H1 (cell line): ENCODE results near the gene RBMS1. TPM values are rescaled to one million over a fixed set of nuclear protein-coding genes. Genes with fewer than 3 reads are reported as not detected.

ENCODE experiments used
- CTCF ChIA-PET: fragments of 300-600 bp; sonication (Branson Sonifier 250); formaldehyde crosslinking; loops from one replicate; lab custom pipeline; 2021; ENCODE audit not compliant: partially characterized antibody; lab: Charles Lee
- POLR2A ChIA-PET: fragments of 300-600 bp; sonication (Branson Sonifier 250); formaldehyde crosslinking; loops from one replicate; lab custom pipeline; 2021; ENCODE audit warnings: inconsistent platforms; ENCODE audit not compliant: partially characterized antibody; lab: Charles Lee
- DNase-seq, 2 experiments: peaks; one replicate each; pipeline versions ENCODE4 v3.0.0 to v3.0.0-alpha.2; 2010 to 2022; ENCODE audit warnings: low spot score in 2 of 2, low read depth in 1 of 2, mixed read lengths in 1 of 2
- FAIRE-seq: peaks from 2 replicates; lab custom pipeline; 2011; peaks lifted over from hg19 to GRCh38; lab: Jason Lieb, UNC
- H2AFZ ChIP-seq: 2 replicates; pipeline ENCODE4 v1.8.1; 2012; ENCODE audit warnings: low read length, inconsistent platforms
- H2AK5ac ChIP-seq: 2 replicates; pipeline ENCODE4 v1.6.1; 2013; ENCODE audit warnings: low read depth, low read length
- H2BK120ac ChIP-seq: replicated peaks from 2 replicates; pipeline ENCODE3; 2013; ENCODE audit warnings: low read depth, low read length, inconsistent platforms
- H2BK12ac ChIP-seq: 2 replicates; pipeline ENCODE4 v1.6.1; 2013; ENCODE audit warnings: low read depth, low read length
- H2BK15ac ChIP-seq: 2 replicates; pipeline ENCODE4 v1.6.1; 2013; ENCODE audit warnings: low read length
- H2BK20ac ChIP-seq: 2 replicates; pipeline ENCODE4 v1.6.1; 2013; ENCODE audit warnings: low read length
- H2BK5ac ChIP-seq: 2 replicates; pipeline ENCODE4 v1.6.1; 2013; ENCODE audit warnings: low read depth, low read length
- H3K14ac ChIP-seq: 2 replicates; pipeline ENCODE4 v1.6.1; 2013; ENCODE audit warnings: inconsistent platforms; ENCODE audit not compliant: insufficient read length
- H3K18ac ChIP-seq: 2 replicates; pipeline ENCODE4 v1.6.1; 2013; ENCODE audit warnings: low read length; ENCODE audit errors: extremely low read depth
- H3K23ac ChIP-seq: 2 replicates; pipeline ENCODE4 v1.6.1; 2013; ENCODE audit warnings: inconsistent platforms; ENCODE audit not compliant: insufficient read length
- H3K23me2 ChIP-seq: 2 replicates; pipeline ENCODE4 v1.6.1; 2013; ENCODE audit warnings: low read depth, low read length
- H3K27ac ChIP-seq: 2 replicates; pipeline ENCODE4 v1.6.1; 2011; ENCODE audit warnings: low read depth, low read length, inconsistent platforms
- H3K27me3 ChIP-seq, 4 experiments: replicated peaks in 1 of 4; 1 replicate in 1 of 4; 2 replicates in 3 of 4; pipeline versions ENCODE4 v1.6.1 to v1.8.1; 2011 to 2013; ENCODE audit warnings: low read length in 3 of 4, mild to moderate bottlenecking in 3 of 4, inconsistent platforms in 2 of 4, mixed read lengths in 2 of 4, moderate library complexity in 1 of 4; ENCODE audit not compliant: control insufficient read depth in 3 of 4, insufficient read depth in 3 of 4; ENCODE audit errors: extremely low read depth in 1 of 4
- H3K36me3 ChIP-seq, 4 experiments: 2 replicates each; pipeline versions ENCODE4 v1.6.1 to v1.8.1; 2011 to 2013; ENCODE audit warnings: mild to moderate bottlenecking in 4 of 4, low read length in 3 of 4, moderate library complexity in 2 of 4, control low read depth in 1 of 4, inconsistent platforms in 1 of 4; ENCODE audit not compliant: insufficient read depth in 4 of 4, control insufficient read depth in 2 of 4
- H3K4ac ChIP-seq: replicated peaks from 2 replicates; pipeline ENCODE3; 2013; ENCODE audit warnings: low read length, low read depth, mixed read lengths, inconsistent platforms; ENCODE audit not compliant: insufficient read length
- H3K4me1 ChIP-seq, 4 experiments: replicated peaks in 1 of 4; 1 replicate in 1 of 4; 2 replicates in 3 of 4; pipeline versions ENCODE4 v1.6.1 to v1.8.1; 2011 to 2013; ENCODE audit warnings: low read length in 3 of 4, inconsistent platforms in 2 of 4, mixed read lengths in 1 of 4; ENCODE audit not compliant: insufficient read depth in 4 of 4, control insufficient read depth in 3 of 4
- H3K4me2 ChIP-seq, 2 experiments: 2 replicates each; pipeline versions ENCODE4 v1.6.1 to v1.8.1; 2011 to 2013; ENCODE audit warnings: low read depth in 2 of 2, low read length in 2 of 2, control low read depth in 1 of 2, inconsistent platforms in 1 of 2, mild to moderate bottlenecking in 1 of 2; ENCODE audit not compliant: insufficient read depth in 1 of 2
- H3K4me3 ChIP-seq, 4 experiments: fragments of 200-600, 300-600 bp in 1 of 4; sonication (generic), shearing (Covaris generic), sonication (Bioruptor Twin) in 1 of 4; 2 replicates each; pipeline versions ENCODE4 v1.5.1 to v1.8.1; 2011 to 2016; ENCODE audit warnings: low read length in 4 of 4, low read depth in 3 of 4, control low read depth in 2 of 4, inconsistent platforms in 2 of 4, mild to moderate bottlenecking in 2 of 4, mixed read lengths in 1 of 4, moderate library complexity in 1 of 4; ENCODE audit not compliant: insufficient read depth in 2 of 4; ENCODE audit errors: extremely low read depth in 1 of 4
- H3K56ac ChIP-seq: replicated peaks from 2 replicates; pipeline ENCODE3; 2013; ENCODE audit warnings: low read depth, mild to moderate bottlenecking, mixed read lengths, low read length, inconsistent platforms; ENCODE audit not compliant: insufficient read length
- H3K79me1 ChIP-seq: 2 replicates; pipeline ENCODE4 v1.6.1; 2013; ENCODE audit warnings: low read depth, low read length, control low read depth
- H3K79me2 ChIP-seq, 2 experiments: 2 replicates each; pipeline versions ENCODE4 v1.6.1 to v1.8.1; 2012 to 2013; ENCODE audit warnings: low read length in 2 of 2, mild to moderate bottlenecking in 2 of 2, inconsistent platforms in 1 of 2; ENCODE audit not compliant: insufficient read depth in 2 of 2, control insufficient read depth in 1 of 2
- H3K9ac ChIP-seq, 4 experiments: replicated peaks in 1 of 4; 1 replicate in 1 of 4; 2 replicates in 3 of 4; pipeline versions ENCODE4 v1.6.1 to v1.8.1; 2011 to 2013; ENCODE audit warnings: low read depth in 3 of 4, low read length in 3 of 4, control low read depth in 2 of 4, mild to moderate bottlenecking in 2 of 4, moderate library complexity in 2 of 4, inconsistent platforms in 1 of 4; ENCODE audit errors: extremely low read depth in 1 of 4
- H3K9me3 ChIP-seq, 2 experiments: 2 replicates each; pipeline versions ENCODE4 v1.6.1 to v1.8.1; 2012 to 2013; ENCODE audit warnings: mild to moderate bottlenecking in 2 of 2, moderate library complexity in 2 of 2, control low read depth in 1 of 2, inconsistent platforms in 1 of 2, low read depth in 1 of 2, low read length in 1 of 2, mixed read lengths in 1 of 2; ENCODE audit not compliant: insufficient read depth in 2 of 2
- H4K20me1 ChIP-seq, 2 experiments: replicated peaks in 1 of 2; 2 replicates each; pipeline versions ENCODE3 to v1.8.1; 2011 to 2013; ENCODE audit warnings: inconsistent platforms in 2 of 2, low read length in 2 of 2, mild to moderate bottlenecking in 1 of 2; ENCODE audit not compliant: insufficient read depth in 2 of 2, control insufficient read depth in 1 of 2
- H4K5ac ChIP-seq: 2 replicates; pipeline ENCODE4 v1.6.1; 2013; ENCODE audit warnings: low read length, low read depth, mixed read lengths, inconsistent platforms; ENCODE audit not compliant: insufficient read length
- H4K8ac ChIP-seq: 2 replicates; pipeline ENCODE4 v1.8.0; 2013; ENCODE audit warnings: mild to moderate bottlenecking, moderate library complexity, low read length, inconsistent platforms; ENCODE audit not compliant: insufficient read depth; ENCODE audit errors: extremely low read depth
- H4K91ac ChIP-seq: replicated peaks from 2 replicates; pipeline ENCODE3; 2013; ENCODE audit warnings: low read length, mixed read lengths, inconsistent platforms; ENCODE audit not compliant: insufficient read length
- CHD2 ChIP-seq: IDR thresholded peaks from 2 replicates; pipeline ENCODE4 v1.6.1; 2012; ENCODE audit warnings: low read length, improper control_type of control experiment
- CREB1 ChIP-seq: IDR thresholded peaks from 2 replicates; pipeline ENCODE4 v1.6.1; 2012; ENCODE audit warnings: inconsistent platforms
- CTBP2 ChIP-seq: IDR thresholded peaks from 2 replicates; pipeline ENCODE4 v1.7.0; 2011; ENCODE audit warnings: borderline replicate concordance, mild to moderate bottlenecking, moderate library complexity, mixed read lengths, low read length; ENCODE audit not compliant: insufficient read depth, insufficient read length
- EP300 ChIP-seq, 2 experiments: IDR thresholded peaks; 1 replicate in 1 of 2; 2 replicates in 1 of 2; pipeline ENCODE4 v1.6.1; 2011 to 2012; ENCODE audit warnings: low read depth in 2 of 2, low read length in 2 of 2, mild to moderate bottlenecking in 2 of 2, borderline replicate concordance in 1 of 2, inconsistent platforms in 1 of 2, moderate library complexity in 1 of 2
- FOSL1 ChIP-seq: IDR thresholded peaks from 2 replicates; pipeline ENCODE4 v1.6.1; 2011; ENCODE audit warnings: mild to moderate bottlenecking, low read depth, low read length, moderate library complexity; ENCODE audit not compliant: insufficient read depth
- HDAC2 ChIP-seq, 2 experiments: fragments of 300-600 bp in 1 of 2; sonication (generic) in 1 of 2; IDR thresholded peaks; 2 replicates each; pipeline ENCODE4 v1.6.1; 2011 to 2012; ENCODE audit warnings: low read depth in 2 of 2, low read length in 2 of 2, mild to moderate bottlenecking in 2 of 2, moderate library complexity in 2 of 2, borderline replicate concordance in 1 of 2, inconsistent platforms in 1 of 2
- KDM5A ChIP-seq: fragments of 200-600 bp; IDR thresholded peaks from 2 replicates; pipeline ENCODE4 v1.7.1; 2012; ENCODE audit warnings: mild to moderate bottlenecking, low read length, inconsistent platforms, mixed read lengths
- PHF8 ChIP-seq: fragments of 200-600 bp; sonication (generic); conservative IDR thresholded peaks from 2 replicates; pipeline ENCODE4 v1.7.1; 2012; ENCODE audit warnings: low read depth, mild to moderate bottlenecking, inconsistent platforms, low read length, moderate library complexity
- POU5F1 ChIP-seq: IDR thresholded peaks from 2 replicates; pipeline ENCODE4 v1.6.1; 2011; ENCODE audit warnings: low read depth, mild to moderate bottlenecking, low read length, moderate library complexity
- RFX5 ChIP-seq: IDR thresholded peaks from 2 replicates; pipeline ENCODE4 v1.6.1; 2011; ENCODE audit warnings: low read depth, low read length, improper control_type of control experiment, borderline replicate concordance
- RXRA ChIP-seq: IDR thresholded peaks from 2 replicates; pipeline ENCODE4 v1.6.1; 2011; ENCODE audit warnings: low read depth, mild to moderate bottlenecking, low read length, moderate library complexity; ENCODE audit not compliant: insufficient read depth
- SIRT6 ChIP-seq: IDR thresholded peaks from one replicate; pipeline ENCODE4 v1.7.1; 2012; ENCODE audit warnings: low read length, inconsistent platforms
- SP4 ChIP-seq: IDR thresholded peaks from 2 replicates; pipeline ENCODE4 v1.6.1; 2012; ENCODE audit warnings: low read length, inconsistent platforms
- SUZ12 ChIP-seq: fragments of 200-600 bp; sonication (generic); IDR thresholded peaks from 2 replicates; pipeline ENCODE4 v1.6.1; 2012; ENCODE audit warnings: mild to moderate bottlenecking, inconsistent platforms, low read length, moderate library complexity, mixed read lengths
- TAF1 ChIP-seq: IDR thresholded peaks from 2 replicates; pipeline ENCODE4 v1.6.1; 2011; ENCODE audit warnings: mild to moderate bottlenecking, low read depth, low read length
- WGBS, 2 experiments: shearing (Covaris generic) in 1 of 2; methylation state at CpG; one replicate each; pipeline versions ENCODE4 v1.1.6 to v1.1.7; 2013 to 2015; ENCODE audit warnings: low lambda C conversion rate in 2 of 2, mixed read lengths in 2 of 2, inconsistent platforms in 1 of 2, low coverage in 1 of 2, missing lambda C conversion rate in 1 of 2; ENCODE audit not compliant: insufficient replicate concordance in 2 of 2, insufficient coverage in 1 of 2, insufficient read length in 1 of 2; ENCODE audit errors: extremely low coverage in 1 of 2, missing lambda C conversion rate in 1 of 2; 5-methylcytosine and 5-hydroxymethylcytosine counted together
- polyA plus RNA-seq, 7 experiments: library from polyadenylated mRNA; depleted of rRNA in 3 of 7; stranded (reverse) in 5 of 7; unstranded in 2 of 7; fragments of >200 nt in 5 of 7; fragments of 200-250 nt in 2 of 7; gene quantifications; 1 replicate in 5 of 7; 2 replicates in 1 of 7; 4 replicates in 1 of 7; pipeline versions ENCODE4 v1.2.1 to v1.2.3, GENCODE V29; 2011 to 2013; ENCODE audit warnings: missing spikeins in 2 of 7, mixed read lengths in 2 of 7
- total RNA-seq: library from RNA; stranded (reverse); fragmentation: NEBNext Ultra II Directional; extraction: Animal tissue kit (Norgen Biotek cat#: 25700); gene quantifications from 2 replicates; pipeline ENCODE4 v1.2.1, GENCODE V29; 2021

The RBMS1 gene
- total and polyA plus RNA-seq, 2 of the 8 experiments (the other 6 are each of a cell fraction or from before 2014, with no cell fraction given): 53.7 to 60.0 TPM

- H2BK120ac ChIP-seq: no peak overlapping the region
- DNase-seq (no peak), FAIRE-seq (no peak)
- no peak overlapping the region for H4K5ac ChIP-seq
- H3K4me2 ChIP-seq: no peak overlapping the region
- peaks cover 3% of the 10 kb centered on the region; the same call in 1 of the 2 replicates for H3K79me1 ChIP-seq
- peaks cover 0 to 20% of the 10 kb centered on the region in 2 experiments; a peak in 2 of 4 replicates for H3K79me2 ChIP-seq
- no peak overlapping the region for H3K4ac ChIP-seq
- no peak overlapping the region for H3K14ac ChIP-seq
- peaks cover 2 to 5% (median 4%) of the 10 kb centered on the region in 4 experiments; a peak in 4 of 7 replicates for H3K4me1 ChIP-seq
- H3K23ac ChIP-seq: no peak overlapping the region
- H4K8ac ChIP-seq: no peak overlapping the region
- no peak overlapping the region for H2BK15ac ChIP-seq
- H3K56ac ChIP-seq: no peak overlapping the region
- no peaks in the 10 kb centered on the region for H3K27me3 ChIP-seq
- no peak overlapping the region for H2BK20ac ChIP-seq
- no peak overlapping the region for H2BK5ac ChIP-seq
- H3K27ac ChIP-seq: no peak overlapping the region
- ChIA-PET CTCF (interaction anchor here (0.6 to 6.1 kb wide), 9 partner anchors 13 to 1789 kb away, joined by 3 to 62 read pairs (median 6); no protein-coding TSS in a partner anchor), POLR2A (no interaction called here)
- no peaks in the 10 kb centered on the region for H3K36me3 ChIP-seq
- no peak overlapping the region for H2AK5ac ChIP-seq
- H3K18ac ChIP-seq: no peak overlapping the region
- no peak overlapping the region for H4K91ac ChIP-seq
- H4K20me1 ChIP-seq: no peaks in the 10 kb centered on the region
- H3K23me2 ChIP-seq: no peaks in the 10 kb centered on the region
- H3K4me3 ChIP-seq: no peak overlapping the region
- no peak overlapping the region for H2BK12ac ChIP-seq
- WGBS, 2 experiments: 90% methylated on average over 3 of the region's 3 CpGs; no CpG with 5 or more reads in 1 of the 2 experiments
- no peak overlapping the region for H2AFZ ChIP-seq
- no peaks in the 10 kb centered on the region for H3K9me3 ChIP-seq
- no peak overlapping the region for H3K9ac ChIP-seq
- TF ChIP-seq EP300 (IDR thresholded peaks at IDR 0.05; ENCODE audit: borderline replicate concordance in 1 of 2, low read depth in 2 of 2, low read length in 2 of 2) (no peak), CTBP2 (no peak), PHF8 (no peak), TAF1 (no peak), SP4 (no peak), SUZ12 (no peak), RXRA (no peak), RFX5 (no peak), KDM5A (no peak), CREB1 (no peak), CHD2 (no peak), HDAC2 (IDR thresholded peaks at IDR 0.05; ENCODE audit: borderline replicate concordance in 1 of 2, low read depth in 2 of 2, low read length in 2 of 2) (no peak), SIRT6 (no peak), FOSL1 (no peak), POU5F1 (no peak)
These were observed 171.3 kb downstream of the RBMS1 start for GRCh38 chr2:160322320-160322719.
